ENCODE results near the gene RAD51B.

RAD51B gene

DNA sequence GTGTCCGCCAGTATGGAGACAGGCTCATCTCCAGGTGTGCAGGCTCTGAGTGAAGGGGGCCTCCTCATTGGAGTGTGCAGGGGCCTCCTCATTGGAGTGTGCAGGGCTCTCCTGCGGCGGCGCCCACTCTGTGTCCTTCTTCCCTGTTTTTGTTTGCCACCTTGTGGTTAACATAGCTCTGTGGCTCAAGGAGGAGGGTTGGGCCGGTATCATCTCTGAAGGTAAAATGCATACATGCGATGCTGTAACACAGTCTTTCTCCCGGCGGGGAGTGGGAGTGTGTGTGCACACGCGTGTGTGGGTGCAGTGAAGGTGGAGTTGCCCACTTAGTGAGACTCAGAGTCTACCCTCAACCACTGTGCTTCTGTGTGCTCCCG, 543.9 kb downstream of the RAD51B start:
- no peak for DNase-seq (ENCODE audit: low read depth in 3 of 3)

DNA sequence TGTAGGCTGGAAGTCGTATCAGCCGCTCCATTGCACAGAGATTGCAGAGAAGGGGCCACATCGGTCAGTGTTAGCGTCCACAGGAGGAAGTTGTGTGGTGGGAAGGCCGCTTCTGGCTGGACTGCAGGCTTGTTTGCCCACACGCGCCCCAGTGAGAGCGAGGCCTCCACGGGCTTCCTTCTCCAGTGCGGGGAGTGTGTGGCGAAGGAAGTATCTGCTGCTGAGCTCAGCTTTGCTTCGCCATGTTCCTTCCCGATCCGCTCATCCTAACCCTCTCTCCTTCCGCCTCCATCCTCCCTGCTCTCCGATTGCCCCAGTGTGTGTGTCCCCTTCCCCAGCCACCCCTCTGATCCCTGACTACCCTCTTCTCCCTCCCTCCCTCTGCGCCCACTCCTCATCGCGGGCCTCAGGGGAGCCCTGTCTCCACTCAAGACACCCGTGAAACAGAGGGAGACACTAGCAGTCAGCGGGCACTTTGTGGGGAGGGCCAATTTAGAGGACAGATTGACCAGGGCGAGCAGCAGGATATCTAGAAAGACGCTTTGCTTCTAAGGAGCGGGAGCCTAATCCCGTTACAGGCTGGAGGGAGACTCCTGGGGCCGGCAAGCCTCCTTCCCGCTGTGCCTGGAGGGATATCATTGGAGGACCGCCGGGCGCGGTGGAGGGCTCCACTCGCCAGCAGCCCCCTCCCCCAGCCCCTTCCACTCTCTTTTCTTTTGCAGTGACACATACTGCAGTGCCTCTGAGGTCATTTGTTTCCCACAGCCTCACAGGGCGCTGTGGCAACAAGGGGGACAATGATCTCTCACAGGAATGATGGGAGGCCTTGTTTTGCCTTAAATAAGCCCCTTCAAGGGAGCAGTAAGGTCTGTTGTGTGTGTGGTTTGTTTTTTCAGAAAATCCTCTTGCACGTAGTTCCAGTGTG, 544.5 kb downstream of the RAD51B start:
- no peak for DNase-seq (ENCODE audit: low read depth in 3 of 3)

DNA sequence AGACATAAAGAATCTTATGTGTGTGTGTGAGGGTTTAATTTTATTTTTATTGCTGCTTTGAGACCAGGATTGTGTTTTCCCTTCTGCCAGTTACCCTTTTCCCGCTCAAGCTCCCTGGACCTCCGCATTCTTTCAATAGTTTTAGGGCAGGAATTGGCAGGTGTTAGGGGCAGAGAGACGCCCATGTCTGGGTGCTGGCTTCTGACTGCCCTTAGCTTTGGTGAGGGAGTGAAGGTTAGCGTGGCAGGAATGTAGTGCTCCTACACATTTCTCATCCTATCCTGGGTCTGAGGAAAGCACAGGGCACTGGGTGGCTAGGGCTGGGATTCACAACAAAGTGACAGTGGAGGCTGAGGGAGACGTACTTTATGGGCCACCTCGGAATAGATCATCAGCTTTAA, 545.2 kb downstream of the RAD51B start:
- DNase-seq (ENCODE audit: low read depth in 3 of 3), result no peak

DNA sequence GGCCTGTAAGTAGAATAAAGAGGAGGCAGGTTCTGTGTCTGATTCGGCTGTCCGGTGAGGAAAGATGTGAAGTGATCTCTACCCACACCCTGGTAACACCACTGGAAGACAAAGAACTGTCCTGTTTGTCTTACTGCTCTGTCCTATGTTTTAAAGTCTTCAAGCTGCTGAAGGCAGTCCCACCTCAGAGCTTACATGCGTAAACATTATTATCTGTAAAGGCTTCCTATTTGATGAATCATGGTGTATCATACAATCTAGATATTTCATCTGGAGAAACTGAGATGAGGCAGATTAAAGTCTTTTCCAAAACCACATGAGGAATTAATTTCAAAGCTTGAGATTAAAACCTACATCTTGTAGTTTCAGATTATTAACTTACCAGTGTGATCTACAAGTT, 545.6 kb downstream of the RAD51B start:
- DNase-seq (ENCODE audit: low read depth in 3 of 3), result no peak

DNA sequence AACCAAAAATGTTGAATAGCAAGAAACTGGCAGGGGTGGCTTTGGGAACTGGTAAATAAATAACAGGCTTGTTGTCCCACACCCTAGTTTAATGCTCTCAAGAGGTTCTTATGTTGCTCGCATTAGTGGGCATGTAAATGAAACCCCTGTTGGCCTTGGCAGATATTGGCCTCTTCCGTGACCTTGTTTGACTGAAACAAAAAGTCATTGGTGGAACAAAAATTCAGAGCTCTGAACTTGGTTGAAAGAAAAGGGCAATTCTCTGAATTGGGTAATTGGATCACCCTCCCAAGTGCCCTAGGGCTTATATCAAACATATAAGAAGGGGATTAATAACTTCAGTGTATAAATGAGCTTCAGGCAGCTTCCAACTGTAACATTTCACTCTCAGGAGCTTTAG, 547.1 kb downstream of the RAD51B start:
- DNase-seq (ENCODE audit: low read depth in 3 of 3), result no peak

DNA sequence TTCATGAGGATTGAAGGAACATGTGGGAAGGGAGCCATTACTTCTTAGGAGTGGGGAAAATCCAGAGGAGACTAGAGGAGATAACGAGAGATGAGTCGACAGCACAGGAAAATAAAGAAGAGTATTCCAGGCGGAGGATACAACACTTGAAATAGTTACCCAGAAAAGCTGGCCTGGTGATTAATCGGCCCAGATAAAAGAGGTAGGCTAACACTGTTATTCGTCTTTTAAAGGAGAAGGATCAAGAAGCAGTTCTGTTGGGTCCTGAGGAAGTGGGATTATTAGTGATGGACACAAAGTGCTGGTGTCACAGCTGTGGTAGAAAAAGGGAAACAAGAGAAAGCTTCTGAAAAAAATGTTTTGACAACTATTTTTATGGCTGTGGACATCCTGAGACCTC, 548.0 kb downstream of the RAD51B start:
- DNase-seq (ENCODE audit: low read depth in 3 of 3), result no peak

DNA sequence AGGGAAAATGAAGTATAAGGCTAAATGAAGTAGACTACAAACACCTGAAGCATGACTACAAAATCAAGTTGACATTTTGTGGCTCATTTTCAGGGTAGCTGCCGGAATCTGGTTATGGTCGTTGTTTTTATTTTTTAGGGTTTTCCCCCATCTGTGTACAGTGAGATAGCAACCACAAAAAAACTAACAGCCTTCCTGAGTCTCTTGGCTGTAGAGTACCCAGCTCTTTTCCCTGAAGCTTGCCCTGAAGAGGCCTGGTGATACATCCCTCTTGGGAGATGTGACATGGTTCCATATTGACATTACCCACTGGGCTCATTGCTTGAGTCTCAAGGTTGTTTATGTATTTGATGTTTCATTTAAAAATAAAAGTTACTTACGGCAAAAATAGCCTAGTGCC, 549.3 kb downstream of the RAD51B start:
- no peak for DNase-seq (ENCODE audit: low read depth in 3 of 3)

DNA sequence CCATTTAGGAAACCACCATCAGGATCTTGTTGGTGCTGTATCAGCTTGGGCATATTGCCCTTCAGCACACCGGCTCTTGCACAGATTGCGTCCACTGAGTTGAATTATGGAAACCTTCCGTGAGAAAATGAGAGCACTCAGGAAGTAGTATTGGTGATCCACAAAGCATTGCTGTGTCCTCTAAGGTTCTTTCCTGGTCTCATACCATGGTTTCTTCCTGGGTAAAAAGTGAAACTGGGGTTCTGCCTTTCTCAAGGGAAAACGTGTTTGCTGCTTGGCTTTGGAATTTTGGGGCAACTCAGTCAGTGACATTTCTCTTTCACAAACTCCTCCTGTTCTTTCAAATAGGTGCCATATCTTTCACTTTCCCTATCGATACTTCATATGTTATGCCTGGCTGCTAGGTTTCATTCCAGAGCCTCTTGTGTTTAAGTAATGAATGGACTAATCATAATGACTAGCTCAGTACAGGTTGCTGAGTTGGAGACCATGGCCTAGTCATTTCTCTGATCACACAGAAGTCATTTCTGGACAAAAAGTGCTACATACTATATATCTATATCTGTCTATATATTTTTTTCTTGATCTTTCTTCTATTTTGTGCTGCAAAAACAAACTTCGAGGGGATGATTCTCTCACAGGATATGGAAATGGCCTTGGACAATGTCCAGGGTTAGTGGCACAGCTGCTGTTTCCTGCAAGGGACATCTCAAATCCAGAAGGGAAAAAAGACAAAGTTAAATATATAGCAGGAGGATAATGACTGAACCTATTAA, 549.9 kb downstream of the RAD51B start:
- DNase-seq (ENCODE audit: low read depth in 3 of 3), result no peak

DNA sequence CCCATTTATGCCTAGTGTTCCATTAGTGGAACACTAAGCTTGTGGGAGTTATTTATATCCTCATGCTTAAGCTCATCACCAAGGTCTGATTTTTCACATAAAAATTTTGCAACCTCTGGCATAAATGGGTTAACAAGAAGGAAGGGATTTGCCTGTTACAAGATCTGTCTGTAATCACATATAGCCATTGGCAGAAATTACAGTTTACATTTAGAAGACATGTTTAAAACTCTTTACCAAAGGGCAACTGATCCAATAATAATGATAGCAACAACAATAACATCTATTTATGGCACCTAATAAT, 550.4 kb downstream of the RAD51B start:
- no peak for DNase-seq (ENCODE audit: low read depth in 3 of 3)

DNA sequence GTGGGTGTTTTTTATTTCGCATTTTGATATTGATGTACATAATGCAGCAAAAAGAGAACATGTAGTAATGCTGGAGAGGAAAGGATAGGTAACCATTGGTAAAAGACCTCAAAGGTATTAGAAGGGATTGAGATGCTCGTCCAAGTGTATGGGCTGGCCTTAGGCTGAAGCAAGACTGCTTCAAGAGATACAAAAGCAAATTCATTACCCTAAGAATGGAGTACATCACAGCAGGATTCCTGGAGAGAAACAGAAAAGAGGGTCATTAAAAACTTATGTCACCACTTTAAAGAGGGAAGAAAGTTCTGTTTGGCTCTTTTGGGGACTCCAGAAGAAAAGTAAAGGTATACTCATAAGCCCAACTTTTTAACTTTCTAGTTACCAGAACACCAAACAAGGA, 552.8 kb downstream of the RAD51B start:
- DNase-seq (ENCODE audit: low read depth in 3 of 3), result no peak

DNA sequence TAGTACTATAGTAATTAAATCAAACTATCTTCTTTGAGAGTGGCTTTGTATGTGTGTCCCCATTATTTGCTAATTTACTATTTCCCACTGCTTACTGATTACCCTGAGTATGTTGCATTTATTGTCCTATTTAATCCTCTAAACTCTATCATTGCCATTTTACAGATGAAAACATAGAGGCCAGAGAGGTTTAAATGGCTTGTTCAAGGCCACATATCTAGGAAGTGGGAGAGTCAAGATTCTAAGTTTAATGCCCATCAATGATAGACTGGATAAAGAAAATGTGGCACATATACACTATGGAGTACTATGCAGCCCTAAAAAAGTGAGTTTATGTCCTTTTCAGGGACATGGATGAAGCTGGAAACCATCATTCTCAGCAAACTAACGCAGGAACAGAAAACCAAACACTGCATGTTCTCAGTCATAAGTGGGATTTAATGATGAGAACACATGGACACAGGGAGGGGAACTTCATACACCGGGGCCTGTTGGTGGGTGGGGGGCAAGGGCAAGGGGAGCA, 553.6 kb downstream of the RAD51B start:
- DNase-seq (ENCODE audit: low read depth in 3 of 3), result no peak

DNA sequence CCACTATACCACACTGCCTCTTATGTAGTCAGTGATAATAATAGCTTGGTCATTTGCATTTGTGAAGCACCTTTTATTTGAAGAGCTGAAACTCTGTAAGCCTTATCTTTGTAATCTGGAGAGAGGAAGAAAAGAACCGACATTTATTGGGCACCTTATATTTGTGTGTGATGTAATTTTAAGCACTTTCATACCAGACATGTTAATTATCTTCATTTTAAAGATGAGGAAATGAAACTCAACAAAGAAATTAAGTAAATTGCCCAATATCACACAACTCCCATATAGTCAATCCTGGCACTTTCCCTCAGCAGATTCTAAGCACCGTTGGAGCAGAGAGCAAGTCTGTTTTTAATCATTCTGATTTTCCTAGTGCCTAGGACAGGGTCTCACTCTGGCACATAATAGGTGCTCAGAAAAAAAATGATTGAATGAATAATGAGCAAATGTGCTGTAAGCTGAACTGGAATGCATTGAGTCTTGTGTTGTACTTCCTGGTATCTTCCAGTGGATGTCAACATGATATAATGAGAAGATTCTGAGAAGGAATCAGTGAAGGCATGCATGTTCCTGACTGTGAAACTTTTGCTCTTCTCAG, 554.4 kb downstream of the RAD51B start:
- no peak for DNase-seq (ENCODE audit: low read depth in 3 of 3)

DNA sequence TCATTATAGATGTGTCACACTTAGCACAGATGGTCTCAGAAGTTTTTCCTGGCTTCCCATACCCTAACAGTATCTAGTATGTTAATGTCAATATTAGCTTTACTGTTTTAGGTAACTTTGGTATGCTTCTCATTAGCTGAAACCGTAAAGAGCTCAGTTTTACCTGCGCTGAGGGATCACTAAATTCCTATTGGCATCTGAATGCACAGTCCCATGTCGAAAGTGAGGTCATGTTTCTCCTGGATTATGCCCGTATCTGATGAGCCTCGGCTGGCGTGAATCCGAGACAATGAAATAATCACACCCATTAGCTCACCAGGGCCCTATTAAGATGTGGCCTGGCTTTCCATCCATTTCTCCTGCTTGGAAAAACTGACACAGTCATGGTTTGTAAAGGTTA, 555.1 kb downstream of the RAD51B start:
- DNase-seq (ENCODE audit: low read depth in 3 of 3), result no peak

DNA sequence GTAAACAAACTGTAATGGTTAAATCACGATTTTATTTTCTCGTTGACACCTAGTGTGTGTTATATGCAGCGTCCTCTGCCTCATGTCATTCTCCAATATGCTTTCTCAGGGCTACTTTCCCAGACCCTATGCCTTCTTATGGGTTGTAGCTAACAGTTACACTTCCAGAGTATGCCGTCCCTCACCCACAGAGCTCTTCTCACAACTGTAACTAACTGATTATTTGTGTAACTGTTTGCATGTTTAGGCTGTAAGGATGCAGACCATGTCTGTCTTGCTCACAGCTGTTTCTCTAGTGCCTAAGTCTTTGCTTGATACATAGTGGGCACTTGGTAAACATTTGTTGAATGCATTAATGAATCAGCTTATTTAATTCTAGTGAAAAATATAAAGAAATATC, 555.8 kb downstream of the RAD51B start:
- DNase-seq (ENCODE audit: low read depth in 3 of 3), result no peak

DNA sequence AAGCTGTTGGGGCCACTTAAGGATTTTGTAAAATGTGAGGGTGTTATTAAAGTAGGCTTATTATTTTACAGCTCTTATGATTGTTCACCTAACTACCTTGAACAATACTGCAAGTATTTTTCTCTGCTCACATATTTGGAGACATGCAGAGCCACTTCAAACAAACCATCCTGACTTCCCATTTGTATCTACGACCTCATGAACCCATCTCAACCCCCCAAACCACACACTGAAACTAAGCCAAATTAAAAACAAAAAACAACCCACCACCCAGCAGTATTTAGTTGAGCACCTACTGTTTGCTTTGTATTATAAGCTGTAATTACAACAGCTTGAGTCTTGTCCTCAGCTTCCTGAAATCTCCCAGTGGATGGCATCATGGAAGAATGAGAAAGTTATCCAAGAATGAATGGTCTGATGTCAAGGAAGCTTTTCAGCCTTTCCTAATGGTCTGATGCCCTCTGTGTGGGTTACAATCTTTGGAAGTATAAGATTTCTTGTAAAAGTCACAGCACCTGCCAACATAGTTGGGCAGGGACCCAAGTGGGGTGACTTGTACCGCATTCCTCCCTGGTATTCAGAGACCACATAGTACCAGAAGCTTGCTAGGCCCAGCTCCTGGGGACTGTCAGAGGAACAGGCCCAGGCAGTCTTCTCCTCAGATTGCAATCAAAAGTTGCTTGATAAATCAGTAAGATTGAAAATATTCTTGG, 556.6 kb downstream of the RAD51B start:
- no peak for DNase-seq (ENCODE audit: low read depth in 3 of 3)

DNA sequence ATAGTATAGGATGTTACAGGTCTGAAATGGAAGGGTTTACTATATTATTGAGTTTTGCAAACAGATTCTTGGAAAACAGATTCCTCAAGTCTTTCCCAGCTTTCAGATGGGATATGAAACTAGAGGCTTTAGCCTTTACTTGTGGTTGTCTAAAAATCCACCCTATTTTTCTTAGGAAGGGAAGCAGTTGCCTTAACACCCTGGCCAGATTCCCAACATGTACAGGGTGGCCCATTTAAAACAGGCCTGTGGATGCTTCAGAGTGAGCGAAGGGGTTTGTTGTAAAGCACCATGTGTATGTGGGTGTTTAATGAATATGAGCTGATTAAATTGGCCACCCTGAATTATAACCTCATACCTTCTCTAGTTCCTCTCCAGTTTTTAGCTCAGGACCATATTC, 557.4 kb downstream of the RAD51B start:
- no peak for DNase-seq (ENCODE audit: low read depth in 3 of 3)

DNA sequence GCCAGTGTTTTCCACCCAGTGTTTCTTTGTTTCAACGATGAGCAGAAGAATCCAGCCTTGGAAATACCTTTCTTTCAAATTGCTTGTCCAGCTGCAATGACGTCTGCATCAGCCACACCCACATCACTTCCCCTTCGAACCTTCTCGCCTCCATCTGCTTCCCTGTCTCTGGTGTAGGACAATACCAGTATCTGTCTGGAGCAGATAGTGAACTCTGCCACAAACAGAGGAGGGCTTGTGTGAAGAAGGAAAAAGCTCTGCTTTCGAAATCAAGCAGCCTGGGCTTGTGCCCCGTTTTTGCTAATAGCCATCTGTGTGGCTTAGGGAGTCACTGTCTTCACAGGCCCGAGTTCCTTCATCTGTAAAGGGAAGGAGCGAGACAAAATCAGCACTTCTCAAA, 557.9 kb downstream of the RAD51B start:
- DNase-seq (ENCODE audit: low read depth in 3 of 3), result no peak

DNA sequence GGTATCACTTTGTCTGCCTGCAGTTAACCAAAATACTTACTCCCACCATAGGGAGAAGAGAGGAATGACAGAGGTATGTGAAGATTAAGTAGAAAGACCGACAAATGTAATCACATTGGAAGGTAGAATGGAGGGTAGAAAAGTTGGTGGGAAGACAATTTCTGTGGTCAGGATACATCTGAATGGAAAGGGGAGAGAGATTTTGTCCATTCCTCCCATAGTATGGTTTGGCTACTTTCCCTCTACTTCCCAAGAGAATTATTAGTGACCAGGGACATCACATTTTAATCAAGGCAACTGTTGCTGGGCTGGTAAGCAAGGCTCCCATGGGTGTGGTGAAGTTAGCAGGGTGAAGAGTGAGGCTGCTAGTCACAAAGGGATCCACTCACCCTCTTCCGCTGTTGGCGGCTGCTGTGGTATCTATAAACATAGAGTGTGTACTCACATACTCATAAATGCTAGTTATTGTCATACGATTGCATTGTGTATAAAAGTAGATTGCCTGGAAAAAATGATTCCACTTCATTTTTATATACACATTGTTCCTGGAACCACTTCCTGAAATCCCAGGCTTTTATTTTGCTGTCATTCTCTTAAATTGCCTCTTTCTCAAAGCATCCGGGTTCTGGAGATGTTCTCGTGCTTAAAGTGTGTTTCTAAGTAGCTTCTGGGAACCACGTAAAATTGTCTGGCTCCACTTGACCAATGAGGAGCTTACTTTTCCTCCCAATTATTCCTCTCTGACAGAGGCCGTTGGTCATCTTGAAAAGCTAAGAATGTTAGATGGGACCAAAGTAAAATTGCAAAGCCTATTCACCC, 560.1 kb downstream of the RAD51B start:
- DNase-seq (ENCODE audit: low read depth in 3 of 3), result no peak

DNA sequence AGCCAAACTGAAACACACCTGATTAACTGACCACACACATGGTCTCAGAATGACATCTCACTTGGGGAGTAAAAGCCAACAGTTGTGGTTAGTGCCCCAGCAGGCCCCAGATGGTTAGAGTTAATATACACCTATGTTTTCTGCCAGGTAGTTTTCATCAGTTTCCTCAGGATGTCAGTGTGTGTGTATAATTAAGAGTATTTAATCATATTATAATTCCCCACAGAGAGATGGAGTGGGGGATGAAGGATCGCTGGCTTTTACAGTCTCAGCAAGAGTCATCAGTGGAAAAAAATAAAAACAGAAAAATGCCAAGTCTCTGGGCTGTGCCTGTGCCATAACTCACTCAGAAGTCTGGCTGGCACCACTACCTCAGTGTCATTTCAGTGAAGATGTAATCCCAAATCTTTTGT, 560.8 kb downstream of the RAD51B start:
- no peak for DNase-seq (ENCODE audit: low read depth in 3 of 3)

DNA sequence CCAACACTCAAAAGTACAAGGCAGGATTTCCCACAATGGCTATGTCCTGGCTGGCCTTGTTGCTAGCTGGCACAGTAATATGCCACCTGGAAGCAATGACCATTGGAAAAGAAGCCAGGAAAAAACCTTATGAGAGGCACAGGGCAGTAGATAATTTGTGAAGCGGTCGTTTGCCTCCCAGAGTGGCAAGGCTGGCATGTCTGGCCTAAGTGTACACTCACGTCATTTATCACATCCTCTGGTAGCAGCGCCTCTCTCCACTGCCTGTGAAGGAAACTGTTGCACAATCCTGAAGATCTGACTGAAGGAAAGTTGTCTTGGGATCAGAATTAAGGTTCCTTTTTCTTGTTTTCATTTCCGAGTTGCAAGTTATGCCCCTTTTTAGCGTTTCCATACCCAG, 564.8 kb downstream of the RAD51B start:
- DNase-seq (ENCODE audit: low read depth in 3 of 3), result no peak

DNA sequence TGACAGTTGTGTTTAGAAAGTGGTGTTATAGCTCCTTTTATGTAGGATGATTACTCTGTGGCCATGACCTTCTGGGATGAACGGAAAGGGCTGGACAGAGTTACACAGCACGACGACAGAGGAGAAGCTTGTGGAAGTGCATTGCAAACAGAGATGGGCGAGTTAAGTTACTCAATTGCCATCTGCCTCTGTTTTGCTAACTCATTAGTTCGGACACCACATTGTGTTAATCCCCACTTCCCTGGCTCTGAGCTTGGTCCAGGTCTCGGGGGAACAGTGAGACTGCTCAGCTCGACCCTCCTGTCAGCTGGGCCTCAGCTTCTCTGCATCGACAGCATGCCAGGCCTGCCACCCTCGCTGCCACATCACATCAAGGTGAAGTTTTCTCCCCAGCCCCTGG, 565.3 kb downstream of the RAD51B start:
- no peak for DNase-seq (ENCODE audit: low read depth in 3 of 3)
